Measurements from ENCODE around the gene DDRGK1. TPM values are rescaled to one million over a fixed set of nuclear protein-coding genes. Genes with fewer than 3 reads are reported as not detected.

DDRGK1 gene
- total RNA-seq, 1 experiment from 2014 or later: 72.0 TPM

DNA sequence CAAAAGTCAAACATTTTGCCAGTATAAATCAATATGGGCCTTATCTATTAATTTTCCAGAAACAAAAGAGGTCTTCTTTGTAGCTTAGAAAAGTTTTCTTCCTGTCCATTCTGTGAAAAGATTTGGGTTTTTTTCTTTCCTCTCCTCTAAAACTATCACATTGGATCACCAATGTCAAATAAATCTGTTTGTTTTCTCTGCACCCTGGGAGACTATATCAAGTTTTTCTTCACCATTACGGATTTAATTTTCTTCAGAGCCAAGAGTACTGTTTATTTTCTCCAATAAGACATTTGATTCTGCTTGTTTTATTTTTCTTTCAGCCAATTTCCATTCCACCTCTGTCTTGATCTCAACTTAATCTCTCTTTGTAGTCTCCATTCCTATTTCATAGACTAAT is 29.2 kb downstream of the DDRGK1 start:
- ChIA-PET CTCF (no interaction called here), POLR2A (ENCODE audit: low non-redundant PET) (no interaction called here)
- DNase-seq (ENCODE audit: low spot score): no peak
- no peak for TF ChIP-seq EZH2 (IDR thresholded peaks at IDR 0.05; ENCODE audit: borderline replicate concordance, low read depth, low read length, poor library complexity, severe bottlenecking)
- TF ChIP-seq, protein P1, sequence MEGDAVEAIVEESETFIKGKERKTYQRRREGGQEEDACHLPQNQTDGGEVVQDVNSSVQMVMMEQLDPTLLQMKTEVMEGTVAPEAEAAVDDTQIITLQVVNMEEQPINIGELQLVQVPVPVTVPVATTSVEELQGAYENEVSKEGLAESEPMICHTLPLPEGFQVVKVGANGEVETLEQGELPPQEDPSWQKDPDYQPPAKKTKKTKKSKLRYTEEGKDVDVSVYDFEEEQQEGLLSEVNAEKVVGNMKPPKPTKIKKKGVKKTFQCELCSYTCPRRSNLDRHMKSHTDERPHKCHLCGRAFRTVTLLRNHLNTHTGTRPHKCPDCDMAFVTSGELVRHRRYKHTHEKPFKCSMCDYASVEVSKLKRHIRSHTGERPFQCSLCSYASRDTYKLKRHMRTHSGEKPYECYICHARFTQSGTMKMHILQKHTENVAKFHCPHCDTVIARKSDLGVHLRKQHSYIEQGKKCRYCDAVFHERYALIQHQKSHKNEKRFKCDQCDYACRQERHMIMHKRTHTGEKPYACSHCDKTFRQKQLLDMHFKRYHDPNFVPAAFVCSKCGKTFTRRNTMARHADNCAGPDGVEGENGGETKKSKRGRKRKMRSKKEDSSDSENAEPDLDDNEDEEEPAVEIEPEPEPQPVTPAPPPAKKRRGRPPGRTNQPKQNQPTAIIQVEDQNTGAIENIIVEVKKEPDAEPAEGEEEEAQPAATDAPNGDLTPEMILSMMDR (conservative IDR thresholded peaks at IDR 0.05; ENCODE audit: low read depth, low read length): no peak
- Histone ChIP-seq H3K27me3 (replicated peaks; ENCODE audit: insufficient read depth, low read depth, low read length, poor library complexity) (no peaks in the 10 kb centered on the region), H3K27ac (ENCODE audit: low read depth, low read length, poor library complexity, severe bottlenecking) (peak overlapping the region; percentile 84), H3K4me1 (ENCODE audit: insufficient read depth, low read length, poor library complexity, severe bottlenecking) (peaks cover 4% of the 10 kb centered on the region), H3K9me3 (ENCODE audit: low read depth, low read length, poor library complexity, severe bottlenecking) (no peaks in the 10 kb centered on the region), H3K4me3 (ENCODE audit: low read depth, low read length, poor library complexity, severe bottlenecking) (peak overlapping the region; percentile 86), H3K36me3 (ENCODE audit: insufficient read depth, low read length, poor library complexity, severe bottlenecking) (no peaks in the 10 kb centered on the region)
- no TSS peak for BruUV-seq (replicated peaks)
- intact Hi-C loops (cut with micrococcal nuclease; ENCODE audit: unreplicated experiment): no loop called here

GRCh38 chr20:3174442-3175261 is 29.8 kb downstream of the DDRGK1 start:
- no peak for TF ChIP-seq EZH2 (IDR thresholded peaks at IDR 0.05; ENCODE audit: borderline replicate concordance, low read depth, low read length, poor library complexity, severe bottlenecking)
- TF ChIP-seq, protein P1 (conservative IDR thresholded peaks at IDR 0.05; ENCODE audit: low read depth, low read length): no peak
- H3K4me1 ChIP-seq (ENCODE audit: insufficient read depth, low read length, poor library complexity, severe bottlenecking): peaks cover 4% of the 10 kb centered on the region
- intact Hi-C loops (cut with micrococcal nuclease; ENCODE audit: unreplicated experiment): no loop called here
- no peaks in the 10 kb centered on the region for H3K27me3 ChIP-seq (replicated peaks; ENCODE audit: insufficient read depth, low read depth, low read length, poor library complexity)
- H3K27ac ChIP-seq (ENCODE audit: low read depth, low read length, poor library complexity, severe bottlenecking): peak overlapping the region; percentile 84
- H3K36me3 ChIP-seq (ENCODE audit: insufficient read depth, low read length, poor library complexity, severe bottlenecking): no peaks in the 10 kb centered on the region
- ChIA-PET CTCF (interaction anchor here (0.5 kb wide), 1 partner anchor 928 kb away, joined by 3 read pairs; no protein-coding TSS in a partner anchor), POLR2A (ENCODE audit: low non-redundant PET) (no interaction called here)
- H3K9me3 ChIP-seq (ENCODE audit: low read depth, low read length, poor library complexity, severe bottlenecking): no peaks in the 10 kb centered on the region
- H3K4me3 ChIP-seq (ENCODE audit: low read depth, low read length, poor library complexity, severe bottlenecking): peak overlapping the region; percentile 86
- BruUV-seq (replicated peaks): TSS peak; percentile 62
- peak; percentile 65 for DNase-seq (ENCODE audit: low spot score)

DNA sequence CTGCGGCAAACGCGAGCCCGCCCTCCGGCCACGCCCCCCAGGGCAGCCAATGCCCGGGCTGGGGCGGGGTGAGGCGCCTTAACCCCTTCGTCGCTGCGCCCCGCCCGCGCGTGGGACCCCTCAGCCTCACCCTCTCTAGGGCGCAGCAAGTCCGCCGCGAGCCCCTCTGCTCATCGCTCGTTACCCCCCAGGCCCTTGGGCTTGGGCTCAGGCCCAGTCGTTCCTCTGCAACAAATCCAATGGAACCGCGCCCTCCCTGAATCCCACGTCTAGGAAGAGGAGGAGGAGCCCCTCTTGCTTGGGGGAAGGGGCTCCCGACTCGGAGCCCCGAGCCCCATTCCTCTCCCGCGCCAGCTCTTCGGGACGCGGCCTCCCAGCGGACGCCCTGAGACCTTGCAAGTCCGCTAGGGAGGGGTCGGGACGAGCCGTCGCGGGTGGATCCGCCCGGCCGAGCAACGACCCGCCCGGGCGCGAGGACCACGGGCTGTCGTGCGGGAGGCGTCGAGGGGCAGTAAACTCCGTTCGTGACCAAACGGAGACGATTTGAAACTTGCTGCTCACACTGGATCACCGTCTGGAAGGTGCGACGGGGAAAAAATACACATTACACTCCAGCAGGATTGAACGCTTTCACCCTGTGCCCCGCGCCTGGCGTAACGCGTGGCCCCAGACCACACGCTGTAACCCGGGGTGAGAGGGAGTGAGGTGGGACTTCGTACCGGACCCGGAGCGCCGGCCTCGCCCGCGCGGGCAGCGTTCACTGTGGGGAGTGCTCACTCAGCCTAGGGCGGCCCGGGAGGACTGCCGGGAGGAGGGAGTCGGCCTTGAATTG is 30.7 kb downstream of the DDRGK1 start:
- Histone ChIP-seq H3K27me3 (replicated peaks; ENCODE audit: insufficient read depth, low read depth, low read length, poor library complexity) (no peaks in the 10 kb centered on the region), H3K36me3 (ENCODE audit: insufficient read depth, low read length, poor library complexity, severe bottlenecking) (no peaks in the 10 kb centered on the region), H3K4me3 (ENCODE audit: low read depth, low read length, poor library complexity, severe bottlenecking) (peak overlapping the region; percentile 86), H3K9me3 (ENCODE audit: low read depth, low read length, poor library complexity, severe bottlenecking) (no peaks in the 10 kb centered on the region), H3K27ac (ENCODE audit: low read depth, low read length, poor library complexity, severe bottlenecking) (peak overlapping the region; percentile 84), H3K4me1 (ENCODE audit: insufficient read depth, low read length, poor library complexity, severe bottlenecking) (peaks cover 4% of the 10 kb centered on the region)
- ChIA-PET CTCF (interaction anchor here (0.5 kb wide), 1 partner anchor 120 kb away, joined by 4 read pairs; no protein-coding TSS in a partner anchor), POLR2A (ENCODE audit: low non-redundant PET) (no interaction called here)
- intact Hi-C loops (cut with micrococcal nuclease; ENCODE audit: unreplicated experiment): no loop called here
- peak; percentile 95 for DNase-seq (ENCODE audit: low spot score)
- TF ChIP-seq, protein P1 (conservative IDR thresholded peaks at IDR 0.05; ENCODE audit: low read depth, low read length): 0 out of 2 replicates have a peak, but pooled peaks have one; percentile 9
- TF ChIP-seq EZH2 (IDR thresholded peaks at IDR 0.05; ENCODE audit: borderline replicate concordance, low read depth, low read length, poor library complexity, severe bottlenecking): no peak
- no TSS peak for BruUV-seq (replicated peaks)
